Esophagus squamous epithelium (tissue), 5 donors: ENCODE measurements around the gene DYNC1I1. TPM values are rescaled to one million over a fixed set of nuclear protein-coding genes. Genes with fewer than 3 reads are reported as not detected.

Experiments used
- DNase-seq: peaks from one replicate; lab custom pipeline; 2025; lab: John Stamatoyannopoulos, UW
- H3K27ac ChIP-seq, 4 donors: fragments of 200-600 bp; sonication (generic); one replicate each; pipeline ENCODE4 v1.5.1; 2016 to 2019; ENCODE audit warnings: mild to moderate bottlenecking in 1 of 4
- H3K27me3 ChIP-seq, 4 donors: fragments of 200-600 bp; sonication (generic); 1 replicate in 3 of 4; 2 replicates in 1 of 4; pipeline versions ENCODE4 v1.5.1 to v1.6.0; 2017 to 2021; ENCODE audit warnings: antibody characterized with exemption in 1 of 4
- H3K36me3 ChIP-seq, 3 donors: fragments of 200-600 bp; sonication (generic); one replicate each; pipeline ENCODE4 v1.5.1; 2016 to 2019
- H3K4me1 ChIP-seq, 3 donors: fragments of 200-600 bp; sonication (generic); one replicate each; pipeline ENCODE4 v1.5.1; 2017 to 2019
- H3K4me3 ChIP-seq, 4 donors: fragments of 200-600 bp; sonication (generic); 1 replicate in 3 of 4; 2 replicates in 1 of 4; pipeline ENCODE4 v1.5.1; 2016 to 2019; ENCODE audit warnings: mild to moderate bottlenecking in 2 of 4, moderate library complexity in 1 of 4
- H3K9me3 ChIP-seq, 3 donors: fragments of 200-600 bp; sonication (generic); one replicate each; pipeline ENCODE4 v1.5.1; 2016 to 2019
- CTCF ChIP-seq, 6 experiments: fragments of 450-650 bp in 4 of 6; fragments of 200-600 bp in 2 of 6; sonication (generic) in 2 of 6; IDR thresholded peaks; one replicate each; pipeline ENCODE4 v1.5.1; 2016 to 2019; ENCODE audit warnings: antibody characterized with exemption in 6 of 6, mild to moderate bottlenecking in 4 of 6, moderate library complexity in 4 of 6
- POLR2A ChIP-seq, 4 donors: fragments of 450-650 bp; IDR thresholded peaks; one replicate each; pipeline ENCODE4 v1.6.1; 2017; ENCODE audit warnings: antibody characterized with exemption in 4 of 4, mild to moderate bottlenecking in 4 of 4, moderate library complexity in 3 of 4
- WGBS, 2 donors: methylation state at CpG; one replicate each; pipeline ENCODE4 v1.1.5; 2018; 5-methylcytosine and 5-hydroxymethylcytosine counted together
- intact Hi-C: fragments of 100-400 bp; cut with DNase I; formaldehyde crosslinking; loops from one replicate; pipeline ENCODE4 v1.15.0; 2022
- total RNA-seq, 4 donors: library from RNA; depleted of rRNA; stranded (reverse); fragments of >200 nt; gene quantifications; one replicate each; pipeline ENCODE4 v1.1.0, GENCODE V29; 2016
- donor health status: DM: yes; HTN: yes; CAD: no.

Gene DYNC1I1
- total RNA-seq, 4 donors from 2014 or later = 2.0 to 8.0 (median 2.4) TPM

GRCh38 chr7:95777269-95777668 lies 4.9 kb downstream of the DYNC1I1 start:
- H3K4me1 ChIP-seq = peaks cover 5 to 23% (median 5%) of the 10 kb centered on the region in 3 donors
- TF ChIP-seq CTCF (IDR thresholded peaks at IDR 0.05) = no peak
- no peak for TF ChIP-seq POLR2A (IDR thresholded peaks at IDR 0.05)
- no peaks in the 10 kb centered on the region for H3K9me3 ChIP-seq
- intact Hi-C loops = no loop called here
- H3K27me3 ChIP-seq = peaks cover 0 to 5% (median 0%) of the 10 kb centered on the region in 4 donors
- DNase-seq = no peak
- no peak overlapping the region for H3K4me3 ChIP-seq
- no peaks in the 10 kb centered on the region for H3K36me3 ChIP-seq
- H3K27ac ChIP-seq = no peak overlapping the region
- 89 to 92% methylated on average over 7 of the region's 7 CpGs for WGBS, 2 donors

GRCh38 chr7:95780665-95781064 lies 8.3 kb downstream of the DYNC1I1 start:
- Histone ChIP-seq H3K36me3 (no peaks in the 10 kb centered on the region), H3K27ac (no peak overlapping the region), H3K4me3 (no peak overlapping the region), H3K9me3 (no peaks in the 10 kb centered on the region), H3K27me3 (no peaks in the 10 kb centered on the region), H3K4me1 (peaks cover 0 to 10% (median 0%) of the 10 kb centered on the region in 3 donors)
- TF ChIP-seq CTCF (IDR thresholded peaks at IDR 0.05) = no peak
- no peak for TF ChIP-seq POLR2A (IDR thresholded peaks at IDR 0.05)
- no peak for DNase-seq
- 53 to 55% methylated on average over 5 of the region's 5 CpGs for WGBS, 2 donors
- intact Hi-C loops = no loop called here

- TF ChIP-seq POLR2A (IDR thresholded peaks at IDR 0.05) (no peak), CTCF (IDR thresholded peaks at IDR 0.05) (no peak)
- DNase-seq = no peak
- Histone ChIP-seq H3K4me1 (peaks cover 0 to 5% (median 0%) of the 10 kb centered on the region in 3 donors), H3K4me3 (no peak overlapping the region), H3K27ac (no peak overlapping the region), H3K36me3 (no peaks in the 10 kb centered on the region), H3K27me3 (no peaks in the 10 kb centered on the region), H3K9me3 (no peaks in the 10 kb centered on the region)
- WGBS, 2 donors = 63 to 68% methylated on average over 2 to 3 of the region's 3 CpGs
- intact Hi-C loops = no loop called here
These were observed 9.7 kb downstream of the DYNC1I1 start for GRCh38 chr7:95781961-95782586.

GRCh38 chr7:95784796-95785195 lies 12.4 kb downstream of the DYNC1I1 start:
- Histone ChIP-seq H3K27ac (no peak overlapping the region), H3K36me3 (no peaks in the 10 kb centered on the region), H3K4me1 (no peaks in the 10 kb centered on the region), H3K4me3 (no peak overlapping the region), H3K27me3 (no peaks in the 10 kb centered on the region), H3K9me3 (no peaks in the 10 kb centered on the region)
- intact Hi-C loops = no loop called here
- no peak for TF ChIP-seq CTCF (IDR thresholded peaks at IDR 0.05)
- no peak for TF ChIP-seq POLR2A (IDR thresholded peaks at IDR 0.05)
- no peak for DNase-seq

GRCh38 chr7:95788258-95788657 lies 15.9 kb downstream of the DYNC1I1 start:
- Histone ChIP-seq H3K27me3 (no peaks in the 10 kb centered on the region), H3K9me3 (no peaks in the 10 kb centered on the region), H3K27ac (no peak overlapping the region), H3K4me1 (no peaks in the 10 kb centered on the region), H3K4me3 (no peak overlapping the region), H3K36me3 (no peaks in the 10 kb centered on the region)
- intact Hi-C loops = no loop called here
- TF ChIP-seq CTCF (IDR thresholded peaks at IDR 0.05) (no peak), POLR2A (IDR thresholded peaks at IDR 0.05) (no peak)
- whole genome bisulfite sequencing, 2 donors = 84 to 87% methylated on average over 6 of the region's 6 CpGs
- no peak for DNase-seq
